Prostate gland (tissue), 2 donors: ENCODE measurements around the gene ALDH3A1. TPM values are rescaled to one million over a fixed set of nuclear protein-coding genes. Genes with fewer than 3 reads are reported as not detected.

Source experiments
- DNase-seq: peaks from one replicate; pipeline ENCODE4 v3.0.0-alpha.2; 2019; ENCODE audit warnings: low spot score
- H3K27ac ChIP-seq, 2 donors: fragments of 200-600 bp; sonication (generic); 2 replicates each; pipeline ENCODE4 v1.5.1; 2017 to 2019
- H3K27me3 ChIP-seq: fragments of 200-600 bp; sonication (generic); replicated peaks from 2 replicates; pipeline ENCODE4 v1.5.1; 2019; ENCODE audit not compliant: insufficient read depth
- H3K36me3 ChIP-seq, 2 donors: fragments of 200-600 bp; sonication (generic); 1 replicate in 1 of 2; 2 replicates in 1 of 2; pipeline versions ENCODE4 v1.5.1 to v1.8.1; 2017 to 2019
- H3K4me1 ChIP-seq: fragments of 200-600 bp; sonication (generic); replicated peaks from 2 replicates; pipeline ENCODE4 v1.5.1; 2019
- H3K4me3 ChIP-seq, 2 donors: fragments of 200-600 bp; sonication (generic); 2 replicates each; pipeline ENCODE4 v1.5.1; 2017 to 2019
- H3K9me3 ChIP-seq: fragments of 200-600 bp; sonication (generic); 2 replicates; pipeline ENCODE4 v1.5.1; 2017
- CTCF ChIP-seq, 4 experiments: fragments of 200-600 bp in 2 of 4; fragments of 450-650 bp in 2 of 4; sonication (generic) in 2 of 4; IDR thresholded peaks; 1 replicate in 3 of 4; 2 replicates in 1 of 4; pipeline ENCODE4 v1.5.1; 2016 to 2019; ENCODE audit warnings: antibody characterized with exemption in 4 of 4, mild to moderate bottlenecking in 2 of 4, moderate library complexity in 2 of 4
- POLR2A ChIP-seq: fragments of 450-650 bp; IDR thresholded peaks from one replicate; pipeline ENCODE4 v1.6.1; 2016; ENCODE audit warnings: antibody characterized with exemption, mild to moderate bottlenecking
- POLR2AphosphoS5 ChIP-seq: sonication (generic); formaldehyde crosslinking; IDR thresholded peaks from one replicate; pipeline ENCODE4 v1.6.1; 2017; ENCODE audit warnings: antibody characterized with exemption
- WGBS: methylation state at CpG from one replicate; pipeline ENCODE4 v1.1.5; 2018; 5-methylcytosine and 5-hydroxymethylcytosine counted together
- intact Hi-C: fragments of 100-400 bp; cut with DNase I; formaldehyde crosslinking; loops from one replicate; pipeline ENCODE4 v1.14.2; 2022
- total RNA-seq, 2 donors: library from RNA; depleted of rRNA; stranded (reverse); fragments of >200 nt; gene quantifications; one replicate each; pipeline ENCODE4 v1.1.0, GENCODE V29; 2016

ALDH3A1 gene
- total RNA-seq, 2 donors from 2014 or later = 2.1 to 12.8 TPM

- WGBS = 77% methylated on average over 15 of the region's 15 CpGs
- no peaks in the 10 kb centered on the region for H3K36me3 ChIP-seq
- H3K4me1 ChIP-seq = no peaks in the 10 kb centered on the region
- no peaks in the 10 kb centered on the region for H3K9me3 ChIP-seq
- TF ChIP-seq CTCF (IDR thresholded peaks at IDR 0.05) (no peak), POLR2AphosphoS5 (no peak), POLR2A (no peak)
- no peak overlapping the region for H3K4me3 ChIP-seq
- no peaks in the 10 kb centered on the region for H3K27me3 ChIP-seq
- peak overlapping the region; percentile 61 to 75 for H3K27ac ChIP-seq
- no peak for DNase-seq
- intact Hi-C loops = no loop called here
Observed at GRCh38 chr17:19752216-19753050, 4.3 kb upstream of the ALDH3A1 start.

- no peaks in the 10 kb centered on the region for H3K9me3 ChIP-seq
- DNase-seq = no peak
- TF ChIP-seq CTCF (IDR thresholded peaks at IDR 0.05) (no peak), POLR2A (no peak), POLR2AphosphoS5 (no peak)
- H3K4me1 ChIP-seq = no peaks in the 10 kb centered on the region
- no peak overlapping the region for H3K27ac ChIP-seq
- 94% methylated on average over 3 of the region's 3 CpGs for WGBS
- H3K36me3 ChIP-seq = no peaks in the 10 kb centered on the region
- no peaks in the 10 kb centered on the region for H3K27me3 ChIP-seq
- intact Hi-C loops = no loop called here
- no peak overlapping the region for H3K4me3 ChIP-seq
Observed at GRCh38 chr17:19750835-19751234, 2.7 kb upstream of the ALDH3A1 start.

GRCh38 chr17:19750020-19750572 lies 2.0 kb upstream of the ALDH3A1 start:
- H3K36me3 ChIP-seq = no peaks in the 10 kb centered on the region
- 88% methylated on average over 9 of the region's 9 CpGs for WGBS
- no peak overlapping the region for H3K27ac ChIP-seq
- TF ChIP-seq CTCF (IDR thresholded peaks at IDR 0.05) (no peak), POLR2AphosphoS5 (no peak), POLR2A (no peak)
- no peak for DNase-seq
- no peaks in the 10 kb centered on the region for H3K9me3 ChIP-seq
- no peak overlapping the region for H3K4me3 ChIP-seq
- no peaks in the 10 kb centered on the region for H3K27me3 ChIP-seq
- H3K4me1 ChIP-seq = peaks cover 6% of the 10 kb centered on the region
- intact Hi-C loops = no loop called here

GRCh38 chr17:19748807-19749193 lies 702 bp upstream of the ALDH3A1 start:
- H3K36me3 ChIP-seq = no peaks in the 10 kb centered on the region
- intact Hi-C loops = no loop called here
- no peaks in the 10 kb centered on the region for H3K27me3 ChIP-seq
- no peaks in the 10 kb centered on the region for H3K9me3 ChIP-seq
- DNase-seq = no peak
- H3K27ac ChIP-seq = no peak overlapping the region
- no peak for TF ChIP-seq POLR2AphosphoS5
- no peak for TF ChIP-seq POLR2A
- no peak for TF ChIP-seq CTCF (IDR thresholded peaks at IDR 0.05)
- peaks cover 10% of the 10 kb centered on the region for H3K4me1 ChIP-seq
- no peak overlapping the region for H3K4me3 ChIP-seq
- WGBS = 77% methylated on average over 13 of the region's 13 CpGs
